ENCODE measurements around the gene DOCK7. TPM values are rescaled to one million over a fixed set of nuclear protein-coding genes. Genes with fewer than 3 reads are reported as not detected.
"Not testable (repeated sequence)": the region's sequence is repeated elsewhere in the genome, so short reads cannot be mapped to it uniquely, and the experiment has no call there.

The DOCK7 gene
- total RNA-seq, 1 donor, result 153 TPM

DNA sequence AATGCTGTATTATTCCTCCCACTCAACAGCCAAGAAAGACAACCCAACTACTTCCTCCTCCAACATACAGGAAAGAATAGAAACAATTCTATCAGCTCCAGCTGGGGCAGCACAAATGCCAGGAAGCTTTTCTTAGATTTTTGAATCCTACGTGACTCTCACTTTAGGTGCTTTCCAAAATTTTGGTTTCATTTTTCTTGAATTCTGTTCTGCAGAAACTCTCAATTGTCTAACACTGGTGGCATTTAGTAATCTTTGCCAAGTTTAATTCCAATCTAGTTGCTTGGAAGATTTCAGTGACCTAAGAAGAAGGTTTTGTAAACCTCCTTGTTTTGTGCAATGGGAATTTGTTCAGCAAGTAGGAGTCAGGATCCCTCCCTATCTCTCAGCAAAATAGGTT, 37.1 kb upstream of the DOCK7 start:
- TF ChIP-seq, protein P1, sequence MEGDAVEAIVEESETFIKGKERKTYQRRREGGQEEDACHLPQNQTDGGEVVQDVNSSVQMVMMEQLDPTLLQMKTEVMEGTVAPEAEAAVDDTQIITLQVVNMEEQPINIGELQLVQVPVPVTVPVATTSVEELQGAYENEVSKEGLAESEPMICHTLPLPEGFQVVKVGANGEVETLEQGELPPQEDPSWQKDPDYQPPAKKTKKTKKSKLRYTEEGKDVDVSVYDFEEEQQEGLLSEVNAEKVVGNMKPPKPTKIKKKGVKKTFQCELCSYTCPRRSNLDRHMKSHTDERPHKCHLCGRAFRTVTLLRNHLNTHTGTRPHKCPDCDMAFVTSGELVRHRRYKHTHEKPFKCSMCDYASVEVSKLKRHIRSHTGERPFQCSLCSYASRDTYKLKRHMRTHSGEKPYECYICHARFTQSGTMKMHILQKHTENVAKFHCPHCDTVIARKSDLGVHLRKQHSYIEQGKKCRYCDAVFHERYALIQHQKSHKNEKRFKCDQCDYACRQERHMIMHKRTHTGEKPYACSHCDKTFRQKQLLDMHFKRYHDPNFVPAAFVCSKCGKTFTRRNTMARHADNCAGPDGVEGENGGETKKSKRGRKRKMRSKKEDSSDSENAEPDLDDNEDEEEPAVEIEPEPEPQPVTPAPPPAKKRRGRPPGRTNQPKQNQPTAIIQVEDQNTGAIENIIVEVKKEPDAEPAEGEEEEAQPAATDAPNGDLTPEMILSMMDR (IDR thresholded peaks at IDR 0.05; ENCODE audit: insufficient read depth, low read depth, low read length), result no peak
- DNase-seq (ENCODE audit: low read depth), result peak; percentile 61
- no peak overlapping the region for H3K4me3 ChIP-seq (ENCODE audit: low read depth, low read length)

- DNase-seq (ENCODE audit: low read depth), result no peak
- TF ChIP-seq, protein P1 (IDR thresholded peaks at IDR 0.05; ENCODE audit: insufficient read depth, low read depth, low read length), result no peak
- no peak overlapping the region for H3K4me3 ChIP-seq (ENCODE audit: low read depth, low read length)
These were observed 36.2 kb upstream of the DOCK7 start for GRCh38 chr1:62724430-62724829.

- TF ChIP-seq, protein P1 (IDR thresholded peaks at IDR 0.05; ENCODE audit: insufficient read depth, low read depth, low read length), result no peak
- DNase-seq (ENCODE audit: low read depth), result no peak
- no peak overlapping the region for H3K4me3 ChIP-seq (ENCODE audit: low read depth, low read length)
These were observed 35.7 kb upstream of the DOCK7 start for GRCh38 chr1:62723883-62724282.

- TF ChIP-seq, protein P1 (IDR thresholded peaks at IDR 0.05; ENCODE audit: insufficient read depth, low read depth, low read length), result no peak
- no peak for DNase-seq (ENCODE audit: low read depth)
- no peak overlapping the region for H3K4me3 ChIP-seq (ENCODE audit: low read depth, low read length)
These were observed 34.6 kb upstream of the DOCK7 start for GRCh38 chr1:62722796-62723195.

GRCh38 chr1:62720946-62721554, 32.9 kb upstream of the DOCK7 start:
- no peak for DNase-seq (ENCODE audit: low read depth)
- TF ChIP-seq, protein P1 (IDR thresholded peaks at IDR 0.05; ENCODE audit: insufficient read depth, low read depth, low read length), result no peak
- no peak overlapping the region for H3K4me3 ChIP-seq (ENCODE audit: low read depth, low read length)

DNA sequence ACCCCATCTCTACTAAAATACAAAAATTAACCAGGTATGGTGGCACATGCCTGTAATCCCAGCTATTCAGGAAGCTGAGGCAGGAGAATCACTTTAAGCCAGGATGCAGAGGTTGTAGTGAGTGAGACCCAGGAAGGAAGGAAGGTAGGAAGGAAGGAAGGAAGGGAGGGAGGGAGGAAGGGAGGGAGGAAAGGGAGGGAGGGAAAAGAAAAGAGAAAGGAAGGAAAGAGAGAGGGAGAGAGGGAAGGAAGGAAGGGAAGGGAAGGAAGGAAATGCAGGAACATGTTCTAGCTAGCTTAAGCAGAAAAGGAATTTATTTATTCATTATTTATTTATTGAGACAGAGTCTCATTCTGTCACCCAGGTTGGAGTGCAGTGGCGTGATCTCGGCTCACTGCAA, 30.2 kb upstream of the DOCK7 start:
- DNase-seq (ENCODE audit: low read depth); H3K4me3 ChIP-seq (ENCODE audit: low read depth, low read length): not testable (repeated sequence)

- TF ChIP-seq, protein P1 (IDR thresholded peaks at IDR 0.05; ENCODE audit: insufficient read depth, low read depth, low read length), result no peak
- H3K4me3 ChIP-seq (ENCODE audit: low read depth, low read length), result no peak overlapping the region
- DNase-seq (ENCODE audit: low read depth), result no peak
These were observed 29.3 kb upstream of the DOCK7 start for GRCh38 chr1:62717483-62717882.

All from fibroblast of villous mesenchyme (primary cell).